C4-2B (cell line): Measurements from ENCODE around the gene SHC2.

Source experiments
- H3K27ac ChIP-seq: fragments of 450-650 bp; 2 replicates; pipeline ENCODE4 v1.5.1; 2017
- ZFX ChIP-seq: fragments of 450-650 bp; IDR thresholded peaks from 2 replicates; pipeline ENCODE4 v1.6.1; 2017
- TF ChIP-seq, protein P1 (sequence below): fragments of 450-650 bp; conservative IDR thresholded peaks from 2 replicates; pipeline ENCODE4 v1.5.1; 2017; ENCODE audit warnings: mild to moderate bottlenecking

The SHC2 gene, protein sequence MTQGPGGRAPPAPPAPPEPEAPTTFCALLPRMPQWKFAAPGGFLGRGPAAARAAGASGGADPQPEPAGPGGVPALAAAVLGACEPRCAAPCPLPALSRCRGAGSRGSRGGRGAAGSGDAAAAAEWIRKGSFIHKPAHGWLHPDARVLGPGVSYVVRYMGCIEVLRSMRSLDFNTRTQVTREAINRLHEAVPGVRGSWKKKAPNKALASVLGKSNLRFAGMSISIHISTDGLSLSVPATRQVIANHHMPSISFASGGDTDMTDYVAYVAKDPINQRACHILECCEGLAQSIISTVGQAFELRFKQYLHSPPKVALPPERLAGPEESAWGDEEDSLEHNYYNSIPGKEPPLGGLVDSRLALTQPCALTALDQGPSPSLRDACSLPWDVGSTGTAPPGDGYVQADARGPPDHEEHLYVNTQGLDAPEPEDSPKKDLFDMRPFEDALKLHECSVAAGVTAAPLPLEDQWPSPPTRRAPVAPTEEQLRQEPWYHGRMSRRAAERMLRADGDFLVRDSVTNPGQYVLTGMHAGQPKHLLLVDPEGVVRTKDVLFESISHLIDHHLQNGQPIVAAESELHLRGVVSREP

DNA sequence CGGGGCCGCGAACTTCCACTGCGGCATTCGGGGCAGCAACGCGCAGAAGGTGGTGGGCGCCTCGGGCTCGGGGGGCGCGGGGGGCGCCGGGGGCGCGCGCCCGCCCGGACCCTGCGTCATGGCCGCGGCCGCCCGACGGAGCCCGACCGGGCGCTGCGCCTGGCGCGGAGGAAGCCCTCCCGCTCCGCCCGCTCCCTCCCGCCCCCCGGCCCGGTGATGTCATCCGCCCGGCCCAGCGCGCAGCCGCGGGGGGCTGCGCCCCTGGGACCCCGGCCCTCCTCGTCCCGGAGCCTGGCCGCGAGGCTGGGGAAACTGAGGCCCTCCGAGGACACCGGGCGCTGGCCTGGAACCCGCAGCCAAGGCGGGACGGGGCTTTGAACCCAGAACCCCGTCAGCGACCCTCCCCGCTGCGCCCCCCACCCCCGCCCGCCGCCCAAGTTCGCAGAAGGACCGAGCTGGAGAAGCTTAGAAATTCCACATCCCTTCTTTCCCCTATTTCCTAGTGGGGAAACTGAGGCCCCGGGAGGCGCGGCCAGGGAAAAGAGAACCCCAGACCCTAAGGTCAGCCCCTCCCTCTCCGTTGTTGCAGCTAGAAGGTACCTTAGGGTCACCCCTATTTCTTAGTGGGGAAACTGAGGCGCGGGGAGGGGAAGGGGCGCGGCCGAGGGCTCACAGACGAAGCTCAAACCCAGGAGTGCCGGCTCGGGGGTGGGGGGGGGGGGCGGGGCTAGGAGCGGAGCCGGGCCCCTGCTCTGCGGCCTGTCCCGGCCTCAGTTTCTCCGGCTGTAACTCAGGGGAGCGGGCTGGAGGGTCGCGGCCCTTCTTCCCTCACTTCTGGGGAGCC is at the start of gene SHC2:
Gene SHC2 (minus strand): TSS at position 157 of the 844 bp plus-strand sequence. CDS start 37 bp downstream, at position 120.
- peak within 1 kb of the TSS; percentile 60 for H3K27ac ChIP-seq
- TF ChIP-seq ZFX = no peak
- TF ChIP-seq, protein P1, sequence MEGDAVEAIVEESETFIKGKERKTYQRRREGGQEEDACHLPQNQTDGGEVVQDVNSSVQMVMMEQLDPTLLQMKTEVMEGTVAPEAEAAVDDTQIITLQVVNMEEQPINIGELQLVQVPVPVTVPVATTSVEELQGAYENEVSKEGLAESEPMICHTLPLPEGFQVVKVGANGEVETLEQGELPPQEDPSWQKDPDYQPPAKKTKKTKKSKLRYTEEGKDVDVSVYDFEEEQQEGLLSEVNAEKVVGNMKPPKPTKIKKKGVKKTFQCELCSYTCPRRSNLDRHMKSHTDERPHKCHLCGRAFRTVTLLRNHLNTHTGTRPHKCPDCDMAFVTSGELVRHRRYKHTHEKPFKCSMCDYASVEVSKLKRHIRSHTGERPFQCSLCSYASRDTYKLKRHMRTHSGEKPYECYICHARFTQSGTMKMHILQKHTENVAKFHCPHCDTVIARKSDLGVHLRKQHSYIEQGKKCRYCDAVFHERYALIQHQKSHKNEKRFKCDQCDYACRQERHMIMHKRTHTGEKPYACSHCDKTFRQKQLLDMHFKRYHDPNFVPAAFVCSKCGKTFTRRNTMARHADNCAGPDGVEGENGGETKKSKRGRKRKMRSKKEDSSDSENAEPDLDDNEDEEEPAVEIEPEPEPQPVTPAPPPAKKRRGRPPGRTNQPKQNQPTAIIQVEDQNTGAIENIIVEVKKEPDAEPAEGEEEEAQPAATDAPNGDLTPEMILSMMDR = no peak

DNA sequence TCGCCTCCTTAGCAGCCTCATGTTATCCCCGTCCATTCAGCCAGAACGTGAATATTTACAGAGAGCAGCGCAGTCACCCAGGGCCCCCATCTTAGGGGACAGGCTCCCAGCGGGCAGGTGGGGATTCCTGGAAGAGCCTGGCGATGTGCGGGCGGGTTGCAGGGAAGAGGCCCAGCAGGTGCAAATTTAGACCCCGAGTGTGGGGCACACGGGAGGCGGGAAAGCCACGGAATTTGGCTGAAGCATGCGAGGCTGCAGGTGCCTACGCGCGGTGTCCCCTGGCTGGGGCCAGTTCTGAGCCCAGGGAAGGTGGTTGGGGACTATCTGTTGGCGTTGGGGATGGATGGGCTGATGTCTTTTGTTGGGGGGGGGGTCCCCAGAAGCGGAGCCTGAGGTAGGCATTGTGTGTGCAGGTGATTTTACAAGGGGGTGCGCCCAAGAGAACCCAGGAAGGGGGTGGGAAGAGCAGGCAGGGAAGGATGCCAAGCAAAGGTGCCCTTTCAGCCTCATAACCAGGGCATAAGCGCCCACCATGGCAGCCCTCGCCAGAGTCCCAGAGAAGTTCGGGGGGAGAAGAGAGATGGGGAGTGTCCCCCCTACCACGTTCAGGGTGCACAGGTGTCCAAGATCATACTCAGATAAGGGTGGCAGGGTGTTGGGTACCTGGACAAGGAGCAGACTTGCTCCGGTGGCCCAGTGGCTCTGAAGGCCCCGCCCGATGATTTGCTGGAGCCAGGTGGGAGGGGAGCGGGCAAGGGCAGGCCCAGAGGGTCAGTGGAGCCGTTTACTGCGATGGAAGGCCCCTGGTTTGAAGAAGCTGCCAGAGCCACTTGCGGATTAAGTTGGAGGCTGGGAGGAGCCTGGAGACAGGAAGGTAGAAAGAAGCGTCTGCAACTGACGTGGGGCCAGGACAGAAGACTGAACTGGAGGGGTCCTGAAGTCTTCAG is 47.6 kb upstream of the SHC2 start:
- peak overlapping the region; percentile 93; the same call in 1 of the 2 replicates for H3K27ac ChIP-seq
- TF ChIP-seq ZFX = no peak
- TF ChIP-seq, protein P1 = no peak

DNA sequence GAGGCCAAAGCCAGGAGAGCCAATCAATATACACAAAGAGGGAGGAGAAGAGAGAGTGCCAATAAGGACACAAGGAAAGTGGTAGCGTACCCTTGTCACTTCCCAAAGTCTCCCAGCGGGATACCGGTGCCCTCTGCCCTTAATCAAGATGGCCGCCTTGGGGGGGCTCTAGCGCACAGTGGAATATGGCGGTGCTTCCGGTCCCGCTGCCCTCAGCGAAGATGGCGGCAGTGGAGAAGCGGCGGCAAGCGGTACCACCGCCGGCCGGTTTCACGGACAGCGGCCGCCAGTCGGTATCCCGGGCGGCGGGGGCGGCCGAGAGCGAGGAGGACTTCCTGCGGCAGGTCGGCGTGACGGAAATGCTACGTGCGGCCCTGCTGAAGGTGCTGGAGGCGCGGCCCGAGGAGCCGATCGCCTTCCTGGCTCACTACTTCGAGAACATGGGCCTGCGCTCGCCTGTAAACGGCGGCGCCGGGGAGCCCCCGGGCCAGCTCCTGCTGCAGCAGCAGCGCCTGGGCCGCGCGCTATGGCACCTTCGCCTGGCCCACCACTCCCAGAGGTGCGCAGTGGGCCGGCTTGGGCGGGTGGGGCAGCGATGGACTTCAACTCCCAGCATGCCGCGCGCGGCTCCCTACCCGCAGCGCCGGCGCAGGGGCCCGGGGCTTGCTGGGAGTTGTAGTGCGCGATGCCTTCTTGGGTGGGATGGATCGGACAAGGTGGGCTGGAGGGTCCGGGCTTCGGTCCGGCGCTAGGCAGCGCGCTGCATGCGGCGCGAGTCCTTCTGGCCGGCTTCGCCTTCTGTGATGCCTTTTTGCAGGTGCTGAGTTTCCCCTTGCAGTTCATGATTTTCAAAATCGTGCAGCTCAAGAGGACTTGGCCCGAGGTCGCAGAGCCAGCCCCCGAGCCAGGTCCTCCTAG is 46.7 kb upstream of the SHC2 start, which contains the start of gene TPGS1:
Gene TPGS1 (plus strand): TSS at position 212 of the 918 bp plus-strand sequence. CDS start 10 bp downstream, at position 222.
- peak; percentile 95; the same call in 1 of the 2 replicates for TF ChIP-seq ZFX
- TF ChIP-seq, protein P1 = no peak
- H3K27ac ChIP-seq = peak within 1 kb of the TSS; percentile 93

DNA sequence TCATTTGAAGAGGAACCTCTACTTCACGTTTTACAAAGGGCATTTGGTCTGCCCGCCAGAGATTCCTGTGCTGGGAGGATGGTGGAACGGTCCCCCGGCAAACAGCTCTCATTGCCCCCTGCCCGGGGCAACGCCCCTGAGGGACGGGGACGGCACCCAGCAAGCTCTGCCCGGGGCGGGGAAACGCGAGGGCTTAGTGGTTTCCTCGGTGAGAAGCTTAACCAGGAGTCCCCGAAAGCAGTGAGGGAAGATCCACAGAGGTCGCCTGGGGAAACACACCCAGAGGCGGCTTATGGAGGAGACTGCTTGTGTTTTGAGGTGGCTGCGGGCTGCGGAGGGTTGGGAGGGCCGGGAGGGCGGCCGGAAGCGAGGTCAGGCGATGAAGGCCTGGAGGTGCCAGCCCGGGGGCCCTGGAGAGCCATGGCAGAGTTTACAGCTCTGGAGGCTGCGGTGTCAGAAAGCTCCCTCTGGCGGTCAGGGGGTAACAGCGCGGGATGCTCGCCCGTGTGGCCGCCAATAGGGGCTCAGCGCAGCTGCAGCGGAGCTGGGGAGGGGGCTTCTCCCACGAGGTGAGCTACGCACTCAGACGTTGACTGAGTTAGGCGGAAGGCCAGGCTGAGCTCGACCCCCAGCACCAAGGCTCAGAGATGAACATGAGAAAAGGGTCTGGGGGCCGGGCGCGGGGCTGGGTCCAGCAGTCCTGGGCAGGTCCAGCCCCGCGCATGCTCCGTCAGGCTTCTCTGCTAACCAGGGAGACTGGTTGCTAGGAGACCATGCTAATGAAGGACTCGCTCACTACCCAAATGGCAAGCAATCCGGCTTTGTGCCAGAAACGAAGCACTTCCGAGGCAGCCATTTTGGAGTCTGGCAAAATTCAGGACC is 45.8 kb upstream of the SHC2 start:
- H3K27ac ChIP-seq = peak overlapping the region; percentile 93
- TF ChIP-seq, protein P1 = peak; percentile 98
- TF ChIP-seq ZFX = no peak; the same call in 1 of the 2 replicates

DNA sequence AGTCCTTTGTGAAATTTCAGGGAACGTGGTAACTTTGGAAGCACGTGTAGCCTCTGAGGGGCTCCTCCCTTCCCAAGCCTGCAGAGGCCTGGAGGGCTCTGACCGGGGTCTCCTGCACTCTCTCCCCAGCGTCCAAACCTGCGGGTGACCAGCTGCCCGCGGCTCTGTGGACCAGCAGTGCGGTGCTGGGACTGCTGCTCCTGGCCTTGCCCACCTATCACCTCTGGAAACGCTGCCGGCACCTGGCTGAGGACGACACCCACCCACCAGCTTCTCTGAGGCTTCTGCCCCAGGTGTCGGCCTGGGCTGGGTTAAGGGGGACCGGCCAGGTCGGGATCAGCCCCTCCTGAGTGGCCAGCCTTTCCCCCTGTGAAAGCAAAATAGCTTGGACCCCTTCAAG is 43.8 kb upstream of the SHC2 start:
- TF ChIP-seq, protein P1 = no peak
- TF ChIP-seq ZFX = no peak
- no peak overlapping the region for H3K27ac ChIP-seq
